GM19240 (cell line): Measurements from ENCODE around the gene ZFYVE19.
A peak's percentile ranks its signal among the peaks of the same experiment; 100 is the strongest.

Source experiments
- DNase-seq: peaks from one replicate; pipeline ENCODE4 v3.0.0; 2011; ENCODE audit warnings: low spot score; ENCODE audit not compliant: insufficient read length

The ZFYVE19 gene, protein sequence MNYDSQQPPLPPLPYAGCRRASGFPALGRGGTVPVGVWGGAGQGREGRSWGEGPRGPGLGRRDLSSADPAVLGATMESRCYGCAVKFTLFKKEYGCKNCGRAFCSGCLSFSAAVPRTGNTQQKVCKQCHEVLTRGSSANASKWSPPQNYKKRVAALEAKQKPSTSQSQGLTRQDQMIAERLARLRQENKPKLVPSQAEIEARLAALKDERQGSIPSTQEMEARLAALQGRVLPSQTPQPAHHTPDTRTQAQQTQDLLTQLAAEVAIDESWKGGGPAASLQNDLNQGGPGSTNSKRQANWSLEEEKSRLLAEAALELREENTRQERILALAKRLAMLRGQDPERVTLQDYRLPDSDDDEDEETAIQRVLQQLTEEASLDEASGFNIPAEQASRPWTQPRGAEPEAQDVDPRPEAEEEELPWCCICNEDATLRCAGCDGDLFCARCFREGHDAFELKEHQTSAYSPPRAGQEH

DNA sequence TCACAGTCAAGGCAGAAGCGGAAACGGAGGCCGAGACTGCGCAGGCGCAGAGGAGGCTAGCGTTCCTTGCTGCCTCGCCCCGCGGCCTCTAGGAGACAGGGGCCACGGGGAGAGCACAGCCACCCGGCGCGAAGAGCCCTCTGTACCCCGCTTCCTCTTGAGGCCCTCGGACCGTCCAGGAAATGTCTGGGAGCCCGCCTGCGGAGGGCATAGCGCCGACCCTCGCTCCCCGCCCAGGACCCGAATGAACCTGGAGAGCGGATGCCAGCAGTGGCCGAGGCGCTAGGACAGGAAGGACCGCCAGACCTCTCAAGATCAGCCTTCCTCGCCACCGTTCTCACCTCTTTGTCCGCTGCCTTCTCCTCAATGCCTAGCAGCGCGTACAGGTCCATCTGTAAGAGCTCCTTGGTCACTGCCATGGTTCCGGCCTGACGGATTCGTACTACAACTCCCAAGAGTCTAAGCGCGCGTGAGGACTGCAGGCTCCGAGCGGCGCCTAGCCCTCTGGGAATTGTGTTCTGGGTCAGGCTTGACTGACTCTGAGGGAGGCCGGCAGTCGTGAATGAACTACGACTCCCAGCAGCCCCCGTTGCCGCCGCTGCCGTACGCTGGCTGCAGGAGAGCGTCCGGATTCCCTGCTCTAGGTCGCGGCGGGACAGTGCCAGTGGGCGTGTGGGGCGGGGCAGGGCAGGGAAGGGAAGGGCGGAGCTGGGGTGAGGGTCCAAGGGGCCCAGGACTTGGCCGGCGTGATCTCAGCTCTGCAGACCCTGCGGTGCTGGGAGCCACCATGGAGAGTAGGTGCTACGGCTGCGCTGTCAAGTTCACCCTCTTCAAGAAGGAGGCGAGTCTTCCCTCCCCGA, at the start of gene ZFYVE19, which contains the start of gene DNAJC17:
Gene ZFYVE19, plus strand, starts transcription at position 62 of the 860 bp plus-strand sequence. Its CDS starts 501 bp downstream, at position 563.
Gene DNAJC17, minus strand, starts transcription at position 446 of the 860 bp plus-strand sequence. Its CDS starts 27 bp downstream, at position 419.
- peak; percentile 81 for DNase-seq

DNA sequence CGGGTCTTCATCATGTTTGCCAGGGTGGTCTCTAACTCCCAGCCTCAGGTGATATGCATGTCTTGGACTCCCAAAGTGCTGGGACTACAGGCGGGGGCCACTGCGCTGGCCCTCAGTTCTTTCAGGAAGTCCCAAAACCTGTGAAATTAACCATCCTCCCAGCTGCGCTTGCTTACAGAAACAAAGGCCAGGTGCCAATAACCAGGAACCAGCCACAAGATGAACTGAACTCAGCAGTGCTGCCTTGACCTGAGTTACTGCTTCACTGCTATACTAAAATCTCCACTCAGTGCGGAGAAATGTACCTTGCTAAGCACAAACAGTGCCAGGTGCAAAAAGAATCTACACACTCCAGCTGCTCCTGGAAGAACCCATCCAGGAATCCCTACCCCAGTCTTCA, 46.9 kb upstream of the ZFYVE19 start:
- DNase-seq: no peak

DNA sequence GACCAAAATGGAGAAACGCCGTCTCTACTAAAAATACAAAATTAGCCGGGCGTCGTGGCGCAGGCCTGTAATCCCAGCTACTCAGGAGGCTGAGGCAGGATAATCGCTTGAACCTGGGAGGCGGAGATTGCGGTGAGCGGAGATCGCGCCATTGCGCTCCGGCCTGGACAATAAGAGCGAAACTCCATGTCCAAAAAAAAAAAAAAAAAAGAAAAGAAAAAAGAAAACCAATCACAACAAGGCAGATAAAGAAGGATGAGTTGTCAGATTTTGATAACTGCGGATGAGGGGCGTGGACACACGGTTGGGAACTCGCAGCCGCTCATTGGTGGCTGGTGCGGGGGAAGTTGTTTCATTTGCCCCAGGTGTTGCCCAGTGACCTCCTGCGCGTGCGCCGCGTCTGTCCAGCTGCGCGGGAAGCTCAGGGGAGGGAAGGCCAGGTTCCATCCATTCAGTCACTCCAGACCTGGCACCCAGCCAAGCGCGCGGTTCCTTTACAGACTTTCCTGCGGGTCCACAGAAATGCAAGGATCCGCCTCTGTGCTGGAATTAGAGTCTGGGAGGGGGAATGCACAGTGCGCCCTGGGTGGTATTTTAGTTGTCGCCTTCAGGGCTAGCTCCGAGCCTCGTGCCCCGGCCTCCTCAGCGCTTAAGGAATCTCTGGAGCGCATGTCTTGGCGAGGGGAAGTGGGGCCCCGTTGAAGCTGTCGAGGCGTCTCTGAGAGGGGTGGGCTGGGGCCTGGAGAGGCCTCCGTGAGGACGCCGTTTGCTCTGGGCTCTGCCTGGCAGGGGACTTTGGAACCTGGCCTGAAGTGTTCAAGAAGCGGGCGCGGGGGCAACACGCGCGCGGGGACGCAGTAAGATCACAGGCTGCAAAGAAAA, 43.7 kb upstream of the ZFYVE19 start:
- no peak for DNase-seq

DNA sequence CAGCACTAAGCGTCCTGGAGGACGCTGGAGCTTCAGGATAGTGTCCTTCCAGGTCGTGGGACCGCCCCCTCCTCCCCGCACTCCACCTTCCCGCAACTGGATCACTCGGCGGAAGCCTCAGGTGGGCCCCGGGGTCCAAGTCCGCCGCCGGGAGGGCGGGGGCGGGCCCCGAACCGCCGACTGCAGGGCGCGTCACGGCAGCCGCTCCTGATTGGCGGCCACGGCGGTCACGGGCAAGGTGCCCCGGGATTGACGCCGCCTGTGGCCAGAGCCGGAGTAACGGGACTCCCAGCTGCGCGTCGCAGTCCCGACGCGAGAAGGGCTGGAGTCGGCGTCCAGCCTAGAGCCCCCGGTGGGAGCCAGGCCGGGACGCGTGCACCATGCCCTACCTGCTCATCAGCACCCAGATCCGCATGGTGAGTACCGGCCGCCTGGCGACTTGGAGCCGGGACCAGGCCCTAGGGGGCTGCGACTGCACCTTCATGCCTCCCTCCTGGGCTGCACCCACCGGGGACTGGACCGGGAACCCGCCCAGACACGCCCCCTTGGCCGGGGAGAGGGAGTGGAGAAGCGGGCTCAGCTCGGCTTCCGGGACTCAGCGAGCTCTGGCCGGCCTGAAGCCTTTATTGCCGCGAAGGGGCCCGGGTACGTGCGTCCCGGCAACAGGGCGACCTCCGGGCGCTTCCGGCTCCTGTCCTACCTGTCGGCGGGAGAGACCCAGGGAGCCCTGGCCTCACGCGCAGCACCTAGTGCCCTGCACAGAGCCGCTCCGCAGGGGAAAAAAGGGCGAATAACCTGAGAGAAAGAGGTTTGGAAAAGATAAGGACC, 42.9 kb upstream of the ZFYVE19 start, which contains the start of gene GCHFR:
Gene GCHFR, plus strand, starts transcription at position 268 of the 828 bp plus-strand sequence. Its CDS starts 113 bp downstream, at position 381.
- DNase-seq: peak; percentile 51

DNA sequence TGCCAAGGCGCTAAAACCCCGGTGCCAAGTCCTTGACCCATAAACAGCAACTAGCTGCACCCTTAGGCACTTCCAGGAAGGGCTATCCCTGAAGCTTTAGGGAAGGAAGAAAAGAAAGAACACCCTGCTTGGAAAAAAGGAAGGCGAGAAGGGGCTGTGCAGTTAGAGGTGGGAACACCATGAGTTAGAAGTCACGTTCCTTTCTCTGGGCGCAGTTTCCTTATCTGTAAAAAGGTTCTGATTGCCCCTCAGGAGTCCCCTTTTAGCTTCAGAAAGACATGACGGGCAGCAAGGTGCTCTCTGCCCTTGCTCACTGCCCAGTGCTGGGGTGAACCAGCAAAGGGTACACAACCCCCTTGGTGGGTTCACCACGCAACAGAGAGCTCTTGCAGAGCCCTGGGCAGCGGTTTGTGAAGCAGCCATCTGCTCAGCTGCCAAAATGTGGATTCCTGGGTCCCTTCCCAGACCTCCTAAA, 42.2 kb upstream of the ZFYVE19 start:
- DNase-seq: no peak

DNA sequence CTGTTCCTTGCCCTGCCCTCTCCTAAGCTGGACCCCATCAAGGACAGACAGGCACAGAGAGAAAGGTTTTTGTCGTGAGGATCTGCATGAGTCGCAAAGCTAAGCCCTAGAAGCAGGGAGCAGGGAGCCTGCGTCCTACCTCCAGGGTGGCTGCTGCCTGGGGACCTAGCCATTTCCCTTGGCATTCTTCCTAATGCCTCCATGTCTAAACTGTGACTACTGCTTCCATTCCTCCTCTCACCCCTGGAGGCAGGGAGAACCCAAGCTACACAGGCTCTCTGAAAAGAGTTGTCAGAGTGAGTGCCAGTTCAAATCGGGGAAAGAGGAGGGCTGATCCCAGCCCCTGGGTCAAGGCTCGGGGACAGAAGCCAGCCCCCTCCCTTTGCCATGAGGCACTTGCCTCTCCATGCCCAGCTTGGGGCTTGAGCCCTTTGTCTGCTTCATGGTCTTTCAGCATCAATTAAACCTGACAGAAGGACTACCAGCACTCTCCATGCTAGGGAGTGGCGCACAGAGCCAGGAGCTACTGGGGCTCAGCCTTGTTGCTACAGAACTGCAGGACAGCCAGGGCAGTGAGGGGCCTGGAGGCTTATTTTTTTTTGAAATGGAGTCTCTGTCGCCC, 40.6 kb upstream of the ZFYVE19 start:
- DNase-seq: no peak

DNA sequence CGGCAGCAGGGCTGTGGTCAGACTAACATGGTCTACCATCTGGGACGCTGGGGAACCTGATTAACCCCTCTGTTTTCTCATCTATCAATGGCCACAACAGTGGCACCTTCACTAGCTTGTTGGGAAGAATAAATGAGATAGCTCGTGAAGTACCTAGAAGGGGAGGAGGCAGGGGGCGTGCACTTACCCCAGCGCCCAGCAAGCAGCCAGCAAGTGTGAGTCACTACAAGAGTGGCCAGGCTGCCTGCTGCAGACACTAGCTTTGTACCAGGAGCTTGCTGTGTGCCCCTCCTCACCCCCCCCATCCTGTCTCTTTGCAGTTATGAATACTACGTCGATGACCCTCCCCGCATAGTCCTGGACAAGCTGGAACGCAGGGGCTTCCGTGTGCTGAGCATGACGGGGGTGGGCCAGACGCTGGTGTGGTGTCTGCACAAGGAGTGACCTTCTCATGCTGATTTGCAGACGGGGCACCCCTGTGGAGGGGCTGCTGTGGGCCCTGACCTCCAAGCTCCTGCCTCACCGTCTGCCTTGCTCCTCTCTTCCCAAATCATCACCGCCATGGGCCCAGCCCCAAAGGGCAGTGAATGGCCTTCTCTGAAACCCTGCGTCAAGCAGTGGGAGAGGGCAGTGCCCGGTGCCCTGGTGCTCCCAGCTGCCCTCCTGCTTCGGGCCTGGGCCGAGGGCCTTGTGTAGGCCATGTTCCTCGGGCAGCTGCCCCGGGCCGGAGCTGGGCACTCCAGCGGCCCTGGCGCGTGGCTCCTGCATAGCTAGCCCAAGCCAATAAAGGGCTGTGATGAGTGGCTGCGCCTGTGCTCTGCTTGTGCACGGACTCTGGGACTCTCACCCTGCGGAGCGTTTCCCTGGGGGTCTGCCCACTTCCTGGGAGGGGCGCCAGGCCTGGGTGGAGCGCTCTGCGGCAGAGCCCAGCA, 39.7 kb upstream of the ZFYVE19 start:
- no peak for DNase-seq

DNA sequence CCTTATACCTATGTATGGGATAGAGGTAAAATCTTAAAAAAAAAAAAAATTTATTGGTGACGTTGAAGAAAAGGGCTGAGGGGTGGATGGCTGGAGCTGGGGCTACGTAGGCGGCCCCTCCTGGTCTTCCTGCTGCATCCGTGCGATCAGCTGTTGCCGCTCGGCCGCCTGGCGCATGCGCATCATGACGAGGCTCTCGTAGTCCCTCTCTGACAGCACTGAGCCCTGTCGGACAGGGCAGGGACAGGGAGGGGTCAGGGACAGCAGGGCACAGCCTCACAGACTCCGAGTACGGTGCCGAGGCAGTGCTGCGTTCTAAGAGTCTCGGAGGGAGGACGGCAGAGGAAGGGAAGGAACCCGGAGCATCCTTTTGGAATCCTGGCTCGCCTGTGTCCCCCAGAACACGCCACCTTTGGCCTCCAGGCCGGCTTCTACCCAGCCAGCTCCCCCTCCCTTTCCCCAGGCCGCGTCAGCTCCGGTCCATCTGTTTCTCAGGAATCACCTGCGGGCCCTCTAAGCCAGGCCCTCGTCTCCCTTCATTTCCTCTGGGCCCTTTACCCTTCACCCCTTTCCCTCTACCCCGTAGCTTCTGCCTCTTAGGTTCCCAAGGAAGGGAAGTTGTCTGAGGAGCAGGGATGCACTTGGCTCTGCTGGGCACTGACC, 38.9 kb upstream of the ZFYVE19 start:
- no peak for DNase-seq

DNA sequence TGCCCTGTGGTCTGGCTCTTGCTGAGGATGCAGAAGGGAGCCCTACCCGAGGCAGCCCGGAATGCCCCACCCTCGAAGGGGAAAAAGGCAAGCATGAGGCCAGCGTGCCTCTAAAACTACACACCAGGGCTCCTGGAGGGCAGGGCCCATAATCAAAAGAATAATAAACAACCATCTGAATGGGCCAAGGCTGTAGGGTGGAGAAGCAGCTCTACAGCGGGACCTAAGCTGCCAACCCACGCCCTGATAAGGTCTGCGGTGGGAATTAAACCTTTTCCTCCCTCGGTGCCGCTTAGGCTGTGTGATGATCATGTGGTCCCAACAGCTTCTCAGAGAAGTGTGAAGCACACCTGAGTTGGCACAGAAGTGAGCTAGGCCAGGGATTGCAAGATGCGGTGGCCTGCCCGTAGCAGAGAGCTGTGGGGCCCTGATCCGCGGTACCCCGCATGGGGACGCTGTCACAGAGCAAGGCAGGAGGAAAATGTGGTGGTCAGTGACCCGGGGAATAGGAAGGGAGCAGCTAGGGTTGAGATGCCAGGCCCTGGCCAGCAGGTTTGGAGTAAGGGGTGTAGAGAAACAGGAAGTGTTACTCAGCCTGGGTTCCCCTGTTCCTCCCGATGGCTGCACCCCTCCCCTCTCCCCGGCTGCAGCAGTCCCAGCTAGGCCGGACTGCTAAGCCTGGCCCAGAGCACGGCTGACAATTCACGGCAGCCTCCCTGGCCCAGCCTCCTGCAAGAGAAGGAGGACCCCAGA, 38.2 kb upstream of the ZFYVE19 start:
- no peak for DNase-seq

DNA sequence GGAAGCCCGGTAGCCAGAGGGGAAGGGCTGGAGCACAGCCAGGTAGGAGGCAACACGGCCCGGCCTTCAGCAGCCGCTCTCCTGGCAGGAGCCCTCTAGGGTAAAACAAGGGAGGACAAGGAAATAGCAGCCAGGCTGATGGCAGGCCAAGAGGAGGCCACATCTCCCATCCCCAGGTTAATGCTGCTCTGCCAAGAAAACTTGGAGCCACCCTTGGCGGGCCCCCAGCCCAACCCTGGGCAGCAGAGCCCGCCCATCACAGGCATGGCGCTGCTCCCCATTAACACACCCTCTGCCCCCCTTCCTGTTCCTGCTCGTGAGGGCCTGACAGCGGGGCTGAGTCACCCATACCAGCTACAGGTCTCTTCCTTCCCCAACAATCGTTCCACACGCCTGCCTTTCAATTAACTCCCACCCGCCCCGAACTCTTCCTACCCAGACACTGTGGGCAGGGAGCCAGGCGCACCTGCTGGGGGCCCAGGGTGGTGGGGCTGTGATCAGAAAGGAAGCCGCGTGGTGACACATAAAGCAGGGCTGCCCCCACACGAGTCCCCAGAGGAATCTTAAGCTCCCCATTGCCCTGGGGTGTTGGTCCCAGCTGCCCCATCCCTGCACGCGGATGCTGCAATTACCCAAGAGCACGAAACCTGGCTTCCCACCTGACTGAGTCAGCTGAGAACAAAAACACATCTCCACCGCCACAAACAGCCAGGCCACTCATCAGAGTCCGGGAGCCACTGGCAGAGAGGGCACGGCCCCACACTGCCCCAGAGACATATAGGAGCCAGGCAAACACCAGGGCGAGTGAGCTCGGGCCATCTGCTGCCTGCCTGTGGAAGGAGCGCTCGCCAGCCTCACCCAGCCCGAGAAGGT, 37.4 kb upstream of the ZFYVE19 start, which contains the start of gene C15orf62:
Gene C15orf62, plus strand, starts transcription at position 707 of the 873 bp plus-strand sequence. CDS start 516 bp downstream, outside the sequence.
- no peak for DNase-seq

DNA sequence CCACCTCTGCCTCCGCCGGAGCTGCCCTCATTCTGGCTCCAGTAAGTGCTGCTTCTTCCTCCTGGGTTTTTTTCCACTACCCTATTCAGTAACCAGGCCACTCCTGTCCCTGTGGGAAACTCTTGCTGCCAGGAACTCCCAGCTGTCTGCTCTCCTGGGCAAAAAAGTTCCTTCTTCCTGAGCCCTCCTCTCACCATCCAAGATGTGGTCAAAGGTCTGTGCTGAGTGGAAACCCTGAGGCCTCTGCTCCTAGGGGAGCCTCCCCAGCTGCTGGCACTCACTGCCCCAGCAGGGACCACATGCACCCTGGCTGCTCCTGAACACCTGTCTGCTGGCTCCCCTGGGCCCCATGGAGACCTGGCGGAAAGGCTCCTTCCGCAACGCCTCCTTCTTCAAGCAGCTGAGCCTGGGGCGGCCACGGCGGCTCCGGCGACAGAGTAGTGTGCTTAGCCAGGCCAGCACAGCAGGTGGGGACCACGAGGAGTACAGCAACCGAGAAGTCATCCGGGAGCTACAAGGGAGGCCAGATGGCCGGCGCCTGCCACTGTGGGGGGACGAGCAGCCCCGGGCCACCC, 36.7 kb upstream of the ZFYVE19 start:
- no peak for DNase-seq

DNA sequence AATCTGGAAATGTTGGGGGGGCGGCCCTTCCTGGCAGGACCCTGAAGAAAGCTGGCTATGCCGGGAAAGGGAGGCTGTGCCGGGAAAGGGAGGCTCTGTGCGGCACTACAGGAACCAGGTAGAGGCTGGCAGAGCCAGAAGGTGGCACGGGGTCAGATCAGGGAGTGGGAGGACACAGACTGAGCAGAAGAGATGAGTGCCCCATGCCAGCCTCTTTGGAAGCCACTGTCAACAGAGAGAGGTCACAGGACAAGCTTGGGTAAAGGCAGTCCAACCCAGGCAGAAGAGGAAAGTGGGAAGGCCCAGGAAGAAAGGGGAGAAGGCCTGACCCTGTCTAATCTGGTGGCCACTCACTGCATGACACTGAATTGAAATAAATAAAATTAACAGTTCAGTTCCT, 35.6 kb upstream of the ZFYVE19 start:
- no peak for DNase-seq

DNA sequence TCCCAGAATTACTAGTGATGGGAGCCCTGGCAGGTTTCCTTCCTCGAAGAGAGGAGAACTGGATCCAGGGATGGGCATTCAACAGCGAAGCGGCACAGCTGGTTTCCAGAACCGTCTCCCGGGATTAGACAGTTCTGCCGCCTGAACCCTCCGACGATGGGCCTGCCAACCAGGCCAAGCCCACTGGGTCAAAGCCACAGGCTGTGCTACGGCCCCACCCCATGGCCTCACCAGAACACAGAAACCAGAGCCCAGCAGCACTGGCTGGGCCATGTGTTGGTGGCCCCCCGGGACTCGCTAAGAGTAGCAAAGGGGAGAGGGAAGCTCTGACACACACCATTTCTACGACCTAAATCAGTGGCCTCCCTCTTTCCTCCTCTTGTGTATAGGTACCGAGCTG, 34.9 kb upstream of the ZFYVE19 start:
- DNase-seq: no peak

DNA sequence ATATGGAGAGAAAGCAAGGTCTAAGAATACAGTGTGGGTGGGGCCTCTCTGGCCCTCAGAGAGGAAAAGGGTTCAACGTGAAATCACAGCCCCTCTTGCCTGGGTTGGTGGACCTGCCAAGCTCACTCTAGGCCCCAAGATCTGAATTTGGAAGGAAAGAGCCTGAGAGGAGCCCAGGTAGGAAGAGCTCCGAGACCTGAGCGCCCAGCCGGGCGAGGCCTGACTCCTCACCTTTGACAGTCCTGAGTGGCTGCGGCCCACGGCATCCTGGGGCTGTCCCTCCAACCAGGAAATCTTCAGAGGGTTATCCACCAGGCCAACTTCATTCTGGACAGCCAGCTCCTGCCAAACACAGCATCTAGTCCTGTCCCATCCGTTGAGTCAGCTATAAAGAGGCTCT, 33.4 kb upstream of the ZFYVE19 start:
- no peak for DNase-seq

DNA sequence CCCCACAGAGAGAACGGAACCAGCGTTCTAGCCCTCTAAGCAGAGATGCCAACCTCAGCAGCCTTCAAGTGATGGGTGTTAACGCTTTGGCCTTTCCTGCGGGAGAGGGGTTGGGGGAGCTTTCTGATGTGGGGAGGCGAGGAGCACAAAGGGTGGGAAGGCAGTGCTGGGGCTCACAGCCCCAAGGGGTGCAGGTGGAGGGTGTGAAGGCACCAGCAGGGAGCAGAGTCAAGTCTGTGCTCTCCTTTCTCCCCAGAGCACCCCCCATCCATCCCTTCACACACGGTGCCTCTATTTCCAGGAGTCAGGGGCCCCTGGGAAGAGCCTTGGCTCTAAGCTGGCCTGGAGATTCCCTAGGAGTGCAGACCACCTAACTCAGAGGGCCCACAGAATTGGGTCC, 33.0 kb upstream of the ZFYVE19 start:
- no peak for DNase-seq

DNA sequence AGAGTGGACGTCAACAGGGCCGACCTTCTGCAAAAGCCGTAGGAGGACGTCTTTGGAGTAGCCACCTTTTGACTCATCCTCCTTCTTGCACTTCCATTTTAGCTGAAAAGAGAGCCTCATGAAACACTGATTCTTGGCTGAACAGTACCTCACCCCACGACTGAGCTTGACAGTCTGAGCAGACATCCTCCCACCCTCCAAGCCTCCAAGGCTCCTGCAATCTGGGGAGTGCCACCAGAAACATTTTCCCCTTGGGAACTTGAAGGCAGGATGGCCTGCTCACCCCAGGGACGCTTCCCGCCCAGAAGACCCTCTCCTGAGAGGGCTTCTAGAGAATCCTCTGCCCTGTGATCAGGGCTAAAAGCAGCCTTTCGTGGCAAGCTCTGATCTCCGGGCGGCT, 31.9 kb upstream of the ZFYVE19 start:
- no peak for DNase-seq
